Activated naive CD4-positive, alpha-beta T cell treated with anti-CD3 and anti-CD28 coated beads for 36 hours (primary cell): ENCODE data around the gene ENTPD2. TPM values are rescaled to one million over a fixed set of nuclear protein-coding genes. Genes with fewer than 3 reads are reported as not detected.
A peak's percentile ranks its signal among the peaks of the same experiment; 100 is the strongest.

Experiments used
- CTCF ChIA-PET: fragments of 350-600 bp; sonication (Branson Sonifier 250); formaldehyde crosslinking; loops from one replicate; lab custom pipeline; 2021; ENCODE audit warnings: antibody characterized with exemption; lab: Charles Lee
- DNase-seq: peaks from one replicate; pipeline ENCODE4 v3.0.0-alpha.2; 2020
- H3K27ac Mint-ChIP-seq: one replicate; pipeline ENCODE4 v1.8.0; 2021; ENCODE audit warnings: mild to moderate bottlenecking, mixed read lengths
- H3K27me3 Mint-ChIP-seq: one replicate; pipeline ENCODE4 v1.8.0; 2021; ENCODE audit warnings: low read depth, mixed read lengths
- H3K36me3 Mint-ChIP-seq: one replicate; pipeline ENCODE4 v1.8.0; 2021; ENCODE audit warnings: low read depth, mixed read lengths
- H3K4me1 Mint-ChIP-seq: one replicate; pipeline ENCODE4 v1.8.0; 2021; ENCODE audit warnings: low read depth, mixed read lengths
- H3K4me3 Mint-ChIP-seq: one replicate; pipeline ENCODE4 v1.8.0; 2021; ENCODE audit warnings: mild to moderate bottlenecking, moderate library complexity, mixed read lengths
- H3K9me3 Mint-ChIP-seq: one replicate; pipeline ENCODE4 v1.8.0; 2021; ENCODE audit warnings: mixed read lengths
- intact Hi-C: fragments of 100-400 bp; cut with micrococcal nuclease; formaldehyde crosslinking; loops from one replicate; pipeline ENCODE4 v1.15.1; 2023
- total RNA-seq, 2 experiments: library from RNA; stranded (reverse); gene quantifications; one replicate each; pipeline ENCODE4 v1.2.3, GENCODE V29; 2021

The ENTPD2 gene
- total RNA-seq, 2 experiments from 2014 or later, result not detected

- Mint-ChIP-seq H3K4me3 (peak within 1 kb of the TSS; percentile 89), H3K4me1 (peaks cover 36% of the 10 kb centered on the region), H3K27me3 (no peaks in the 10 kb centered on the region), H3K27ac (peak within 1 kb of the TSS; percentile 89), H3K36me3 (peaks cover 6% of the 10 kb centered on the region), H3K9me3 (no peaks in the 10 kb centered on the region)
- peak; percentile 100 for DNase-seq
- CTCF ChIA-PET, result interaction anchor here (0.6 to 3.4 kb wide), 8 partner anchors 9 to 139 kb away, joined by 3 to 28 read pairs (median 5); partner anchors contain the start of genes NPDC1 and UAP1L1
- intact Hi-C loops, result loop anchor here (1.0 to 5.0 kb wide), 9 partner anchors 9 to 684 kb away; partner anchors contain the start of genes FBXW5, SAPCD2, SNAPC4 and TMEM141
These were observed 32.9 kb upstream of the ENTPD2 start, which contains the start of gene MAN1B1 for GRCh38 chr9:137086531-137087408. TSS of gene MAN1B1 (plus strand) at chr9:137086985. CDS start at chr9:137087000, 15 bp downstream.

- peaks cover 6% of the 10 kb centered on the region for H3K36me3 Mint-ChIP-seq
- H3K27ac Mint-ChIP-seq, result peak overlapping the region; percentile 89
- DNase-seq, result peak; percentile 37
- CTCF ChIA-PET, result interaction anchor here (1.3 to 3.4 kb wide), 6 partner anchors 10 to 138 kb away, joined by 4 to 28 read pairs (median 6); partner anchors contain the start of gene NPDC1
- peak overlapping the region; percentile 89 for H3K4me3 Mint-ChIP-seq
- intact Hi-C loops, result loop anchor here (1.0 to 5.0 kb wide), 8 partner anchors 16 to 684 kb away; partner anchors contain the start of genes FBXW5, SAPCD2, SNAPC4 and TMEM141
- peaks cover 36% of the 10 kb centered on the region for H3K4me1 Mint-ChIP-seq
- no peaks in the 10 kb centered on the region for H3K9me3 Mint-ChIP-seq
- no peaks in the 10 kb centered on the region for H3K27me3 Mint-ChIP-seq
These were observed 32.2 kb upstream of the ENTPD2 start for GRCh38 chr9:137085920-137086530.

DNA sequence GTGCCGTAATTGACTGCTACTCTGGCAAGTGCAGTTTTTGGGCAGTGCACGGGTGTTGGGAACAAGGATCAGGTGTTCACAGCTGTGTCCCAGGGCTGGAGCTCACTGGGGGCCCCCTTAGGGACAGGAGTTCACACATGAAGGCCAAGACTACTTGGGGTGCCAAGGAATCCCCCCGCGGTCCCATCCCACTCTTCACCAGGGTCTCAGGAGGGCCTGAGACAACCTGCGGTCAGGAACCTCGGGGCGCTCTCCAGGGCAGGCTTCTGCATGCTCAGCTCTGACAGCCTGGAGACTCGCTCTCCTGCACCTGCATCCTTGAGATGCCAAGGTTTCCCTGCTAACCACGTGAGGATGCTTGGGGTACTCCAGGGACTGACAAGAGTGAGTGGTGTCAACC, 30.7 kb upstream of the ENTPD2 start:
- CTCF ChIA-PET, result interaction anchor here (1.1 to 3.4 kb wide), 2 partner anchors 17 to 38 kb away, joined by 5 to 28 read pairs; partner anchors contain the start of gene NPDC1
- Mint-ChIP-seq H3K9me3 (no peaks in the 10 kb centered on the region), H3K36me3 (peaks cover 4% of the 10 kb centered on the region), H3K27ac (no peak overlapping the region), H3K4me1 (peaks cover 32% of the 10 kb centered on the region), H3K4me3 (no peak overlapping the region), H3K27me3 (no peaks in the 10 kb centered on the region)
- no peak for DNase-seq
- intact Hi-C loops, result no loop called here

DNA sequence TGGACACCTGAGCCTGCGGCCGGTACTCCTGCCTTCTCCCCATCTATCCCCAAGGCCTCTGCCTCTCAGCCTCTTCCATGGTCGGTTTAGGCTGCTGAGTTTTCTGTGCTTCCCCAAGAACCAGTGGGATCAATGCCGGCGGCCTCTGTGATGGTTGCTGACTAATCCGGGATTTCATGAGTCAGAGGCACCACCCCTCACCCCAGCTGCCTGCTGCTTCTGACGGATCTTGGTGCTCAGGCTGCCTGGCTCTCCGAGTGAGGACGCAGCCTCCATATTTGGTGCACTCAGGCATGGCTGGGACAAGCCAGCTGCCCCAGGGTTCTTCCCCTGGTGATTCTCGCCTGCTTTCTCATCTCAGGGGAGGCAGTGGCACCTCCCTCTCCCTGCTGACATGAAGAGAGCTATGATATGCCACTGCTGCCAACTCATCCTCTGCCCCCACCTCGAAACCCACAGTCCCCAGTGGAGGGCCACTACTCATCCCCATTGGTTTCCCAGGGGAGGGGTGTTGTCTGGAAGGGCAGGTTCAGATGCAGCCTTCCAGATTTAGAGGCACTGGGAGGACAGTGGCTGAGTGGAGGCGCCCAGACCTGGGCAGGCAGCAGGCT, 29.6 kb upstream of the ENTPD2 start:
- intact Hi-C loops, result no loop called here
- Mint-ChIP-seq H3K27me3 (no peaks in the 10 kb centered on the region), H3K27ac (no peak overlapping the region), H3K4me1 (peaks cover 27% of the 10 kb centered on the region), H3K9me3 (no peaks in the 10 kb centered on the region), H3K36me3 (no peaks in the 10 kb centered on the region), H3K4me3 (no peak overlapping the region)
- CTCF ChIA-PET, result interaction anchor here (0.7 to 1.1 kb wide), 3 partner anchors 34 to 111 kb away, joined by 3 to 5 read pairs (median 3); partner anchors contain the start of gene NPDC1
- peak; percentile 37 for DNase-seq

DNA sequence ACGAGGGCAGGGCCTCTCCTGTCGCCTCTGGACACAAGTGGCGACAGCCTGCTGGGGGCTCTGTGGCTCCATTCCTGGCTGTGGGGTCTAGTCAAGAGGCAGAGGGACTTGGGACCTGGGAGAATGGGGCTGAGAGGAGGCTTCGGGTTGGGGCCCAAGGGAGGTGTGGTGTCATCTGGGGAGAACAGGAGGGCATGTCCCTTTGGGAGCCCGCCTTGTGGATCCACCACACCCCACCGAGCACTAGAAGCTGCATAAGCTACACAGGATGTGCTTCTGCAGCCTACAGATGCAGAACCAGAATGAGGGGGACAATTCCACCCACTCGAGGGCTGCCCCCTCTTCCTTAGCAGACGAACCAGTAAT, 29.0 kb upstream of the ENTPD2 start:
- H3K27ac Mint-ChIP-seq, result no peak overlapping the region
- intact Hi-C loops, result no loop called here
- no peak for DNase-seq
- no peaks in the 10 kb centered on the region for H3K9me3 Mint-ChIP-seq
- H3K4me1 Mint-ChIP-seq, result peaks cover 21% of the 10 kb centered on the region
- H3K4me3 Mint-ChIP-seq, result no peak overlapping the region
- H3K27me3 Mint-ChIP-seq, result no peaks in the 10 kb centered on the region
- H3K36me3 Mint-ChIP-seq, result no peaks in the 10 kb centered on the region
- CTCF ChIA-PET, result interaction anchor here (1.0 kb wide), 1 partner anchor 34 kb away, joined by 3 read pairs; no protein-coding TSS in a partner anchor

- no peak for DNase-seq
- peaks cover 16% of the 10 kb centered on the region for H3K4me1 Mint-ChIP-seq
- no peak overlapping the region for H3K27ac Mint-ChIP-seq
- CTCF ChIA-PET, result no interaction called here
- H3K36me3 Mint-ChIP-seq, result no peaks in the 10 kb centered on the region
- no peak overlapping the region for H3K4me3 Mint-ChIP-seq
- intact Hi-C loops, result no loop called here
- H3K9me3 Mint-ChIP-seq, result no peaks in the 10 kb centered on the region
- no peaks in the 10 kb centered on the region for H3K27me3 Mint-ChIP-seq
These were observed 28.5 kb upstream of the ENTPD2 start for GRCh38 chr9:137082222-137082924.

DNA sequence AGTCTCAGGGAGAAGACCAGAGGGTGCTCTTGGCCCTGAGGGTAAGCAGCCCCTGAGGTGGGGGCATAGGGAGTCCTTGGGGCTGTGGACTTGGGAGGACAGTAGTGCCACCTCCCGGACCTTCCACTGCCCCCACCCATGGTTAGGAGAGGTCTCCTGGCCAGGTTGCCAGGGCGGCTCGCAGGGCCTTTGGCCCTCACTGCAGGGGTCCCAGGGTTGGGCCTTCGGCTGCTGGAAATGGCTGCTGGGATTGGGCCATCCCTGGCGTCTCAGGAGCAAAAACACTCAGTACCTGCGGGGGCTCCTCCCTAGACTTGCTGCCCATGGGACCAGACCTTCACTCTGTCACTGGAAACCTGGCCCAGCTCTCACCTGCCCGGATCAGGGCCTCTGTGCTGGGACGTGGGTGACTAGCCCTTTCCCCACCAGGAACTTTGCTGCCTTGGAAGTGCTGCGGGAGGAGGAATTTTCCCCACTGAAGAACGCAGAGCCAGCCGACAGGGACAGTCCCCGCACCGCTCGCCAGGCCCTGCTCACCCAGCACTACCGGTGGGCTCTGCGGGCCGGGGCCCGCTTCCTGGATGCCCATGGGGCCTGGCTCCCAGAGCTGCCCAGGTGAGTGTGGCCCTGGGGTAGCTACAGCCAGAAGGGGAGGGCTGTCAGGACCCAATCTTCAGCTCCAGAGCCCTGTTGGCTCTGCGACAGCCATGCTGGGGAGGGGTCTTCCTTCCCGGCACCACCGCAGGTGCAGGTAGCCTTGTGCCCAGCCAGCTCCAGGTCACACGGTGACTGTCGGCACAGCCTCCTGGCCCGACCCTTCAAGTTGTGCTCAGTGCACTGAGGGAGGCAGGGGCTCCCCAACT, 26.6 kb upstream of the ENTPD2 start:
- CTCF ChIA-PET, result interaction anchor here (0.9 to 1.0 kb wide), 2 partner anchors 33 to 409 kb away, joined by 3 read pairs; no protein-coding TSS in a partner anchor
- Mint-ChIP-seq H3K27ac (no peak overlapping the region), H3K9me3 (no peaks in the 10 kb centered on the region), H3K36me3 (no peaks in the 10 kb centered on the region), H3K4me3 (no peak overlapping the region), H3K4me1 (peaks cover 12% of the 10 kb centered on the region), H3K27me3 (no peaks in the 10 kb centered on the region)
- intact Hi-C loops, result no loop called here
- no peak for DNase-seq

- Mint-ChIP-seq H3K36me3 (no peaks in the 10 kb centered on the region), H3K4me3 (peak overlapping the region; percentile 16), H3K9me3 (no peaks in the 10 kb centered on the region), H3K27ac (no peak overlapping the region), H3K27me3 (no peaks in the 10 kb centered on the region), H3K4me1 (peaks cover 4% of the 10 kb centered on the region)
- intact Hi-C loops, result no loop called here
- CTCF ChIA-PET, result no interaction called here
- no peak for DNase-seq
These were observed 25.5 kb upstream of the ENTPD2 start for GRCh38 chr9:137079401-137079787.

GRCh38 chr9:137078701-137079400, 25.0 kb upstream of the ENTPD2 start:
- DNase-seq, result no peak
- no peak overlapping the region for H3K27ac Mint-ChIP-seq
- peaks cover 3% of the 10 kb centered on the region for H3K4me1 Mint-ChIP-seq
- intact Hi-C loops, result no loop called here
- H3K9me3 Mint-ChIP-seq, result no peaks in the 10 kb centered on the region
- H3K4me3 Mint-ChIP-seq, result no peak overlapping the region
- no peaks in the 10 kb centered on the region for H3K27me3 Mint-ChIP-seq
- CTCF ChIA-PET, result interaction anchor here (0.9 to 1.2 kb wide), 2 partner anchors 34 to 49 kb away, joined by 3 to 4 read pairs; no protein-coding TSS in a partner anchor
- no peaks in the 10 kb centered on the region for H3K36me3 Mint-ChIP-seq
